ENCODE data around the gene CSNK1G1.

Gene CSNK1G1

DNA sequence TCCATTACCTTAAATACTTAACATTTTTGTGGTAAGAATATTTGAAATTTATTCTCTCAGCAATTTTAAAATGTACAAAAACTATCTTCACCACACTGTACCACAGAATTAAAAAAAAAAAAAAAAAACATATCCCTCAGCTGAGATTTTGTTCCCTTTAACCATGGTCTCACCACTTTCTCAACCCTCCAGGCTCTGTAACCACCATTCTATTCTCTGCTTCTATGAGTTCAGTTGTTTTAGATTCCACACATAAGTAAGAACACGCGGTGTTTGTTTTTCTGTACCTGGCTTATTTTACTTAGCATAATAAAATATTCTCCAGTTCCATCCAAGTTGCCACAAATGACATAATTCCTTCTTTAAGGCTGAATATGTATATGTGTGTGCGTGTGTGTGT is 41.5 kb downstream of the CSNK1G1 start:
- no peak for DNase-seq
- no peak overlapping the region for H2BK12ac ChIP-seq (ENCODE audit: low read length)
- no peak overlapping the region for H3K4me2 ChIP-seq (ENCODE audit: low read length)
- no peak overlapping the region for H3K4ac ChIP-seq (ENCODE audit: low read depth, low read length)
- H2BK120ac ChIP-seq (ENCODE audit: insufficient read depth, low read length, poor library complexity), result no peak overlapping the region
- H3K79me1 ChIP-seq (ENCODE audit: low read length), result no peaks in the 10 kb centered on the region
- no peaks in the 10 kb centered on the region for H3K4me1 ChIP-seq (ENCODE audit: control insufficient read depth in 1 of 2, insufficient read depth in 2 of 2, low read length in 2 of 2)
- H3K9me3 ChIP-seq (ENCODE audit: insufficient read depth, low read depth, low read length), result no peaks in the 10 kb centered on the region
- no peak overlapping the region for H3K23ac ChIP-seq (ENCODE audit: low read length)
- no peaks in the 10 kb centered on the region for H3K79me2 ChIP-seq (ENCODE audit: control insufficient read depth, insufficient read depth, low read length, poor library complexity)
- H3K18ac ChIP-seq (ENCODE audit: low read length), result no peak overlapping the region
- no peak overlapping the region for H3K9ac ChIP-seq (ENCODE audit: low read length)
- no peak overlapping the region for H3K4me3 ChIP-seq (ENCODE audit: low read depth, low read length)
- no peak overlapping the region for H4K12ac ChIP-seq (ENCODE audit: low read depth, low read length)
- no peak overlapping the region for H3K14ac ChIP-seq (ENCODE audit: low read length)
- no peak overlapping the region for H3K27ac ChIP-seq (ENCODE audit: low read depth, low read length)
- H3K27me3 ChIP-seq (ENCODE audit: insufficient read depth, low read length), result no peaks in the 10 kb centered on the region
- no peak overlapping the region for H4K8ac ChIP-seq (ENCODE audit: low read depth, low read length)
- H3K36me3 ChIP-seq (ENCODE audit: control insufficient read depth in 1 of 2, insufficient read depth in 2 of 2, low read length in 2 of 2), result no peaks in the 10 kb centered on the region
- WGBS (ENCODE audit: extremely low coverage, insufficient coverage, insufficient read length), result no CpG with 5 or more reads among the region's 3 CpGs
- H4K91ac ChIP-seq (ENCODE audit: low read depth, low read length), result no peak overlapping the region
- H2AK5ac ChIP-seq (ENCODE audit: low read length), result no peak overlapping the region
- no peak overlapping the region for H2BK5ac ChIP-seq (ENCODE audit: low read depth, low read length, poor library complexity)
- H2AFZ ChIP-seq (ENCODE audit: insufficient read depth, low read length, poor library complexity), result no peak overlapping the region

DNA sequence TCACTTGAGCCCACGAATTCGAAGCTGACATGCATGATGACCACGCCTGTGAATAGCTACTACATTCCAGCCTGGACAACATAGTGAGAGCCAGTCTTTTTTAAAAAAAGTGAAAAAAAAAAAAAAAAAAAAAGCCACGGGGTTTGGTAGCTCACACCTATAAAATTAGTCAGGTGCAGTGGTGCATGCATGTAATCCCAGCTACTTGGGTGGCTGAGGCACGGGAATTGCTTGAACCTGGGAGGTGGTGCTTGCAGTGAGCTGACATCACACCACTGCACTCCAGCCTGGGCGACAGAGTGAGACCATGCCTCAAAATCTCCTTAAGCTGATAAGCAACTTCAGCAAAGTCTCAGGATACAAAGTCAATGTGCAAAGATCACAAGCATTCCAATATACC is 44.4 kb downstream of the CSNK1G1 start:
- Histone ChIP-seq H3K9ac (ENCODE audit: low read length) (no peak overlapping the region), H2AFZ (ENCODE audit: insufficient read depth, low read length, poor library complexity) (no peak overlapping the region), H3K14ac (ENCODE audit: low read length) (no peak overlapping the region), H3K9me3 (ENCODE audit: insufficient read depth, low read depth, low read length) (no peaks in the 10 kb centered on the region), H3K23ac (ENCODE audit: low read length) (no peak overlapping the region), H2AK5ac (ENCODE audit: low read length) (no peak overlapping the region), H3K79me2 (ENCODE audit: control insufficient read depth, insufficient read depth, low read length, poor library complexity) (no peaks in the 10 kb centered on the region), H3K27ac (ENCODE audit: low read depth, low read length) (no peak overlapping the region), H3K27me3 (ENCODE audit: insufficient read depth, low read length) (no peaks in the 10 kb centered on the region), H2BK120ac (ENCODE audit: insufficient read depth, low read length, poor library complexity) (no peak overlapping the region), H3K4ac (ENCODE audit: low read depth, low read length) (no peak overlapping the region), H3K4me3 (ENCODE audit: low read depth, low read length) (no peak overlapping the region), H4K8ac (ENCODE audit: low read depth, low read length) (no peak overlapping the region), H3K18ac (ENCODE audit: low read length) (no peak overlapping the region), H4K91ac (ENCODE audit: low read depth, low read length) (no peak overlapping the region), H3K4me1 (ENCODE audit: control insufficient read depth in 1 of 2, insufficient read depth in 2 of 2, low read length in 2 of 2) (no peaks in the 10 kb centered on the region), H2BK5ac (ENCODE audit: low read depth, low read length, poor library complexity) (no peak overlapping the region), H3K79me1 (ENCODE audit: low read length) (no peaks in the 10 kb centered on the region), H4K12ac (ENCODE audit: low read depth, low read length) (no peak overlapping the region), H2BK12ac (ENCODE audit: low read length) (no peak overlapping the region), H3K36me3 (ENCODE audit: control insufficient read depth in 1 of 2, insufficient read depth in 2 of 2, low read length in 2 of 2) (no peaks in the 10 kb centered on the region), H3K4me2 (ENCODE audit: low read length) (no peak overlapping the region)
- DNase-seq, result no peak
- WGBS (ENCODE audit: extremely low coverage, insufficient coverage, insufficient read length), result no CpG with 5 or more reads among the region's 6 CpGs

DNA sequence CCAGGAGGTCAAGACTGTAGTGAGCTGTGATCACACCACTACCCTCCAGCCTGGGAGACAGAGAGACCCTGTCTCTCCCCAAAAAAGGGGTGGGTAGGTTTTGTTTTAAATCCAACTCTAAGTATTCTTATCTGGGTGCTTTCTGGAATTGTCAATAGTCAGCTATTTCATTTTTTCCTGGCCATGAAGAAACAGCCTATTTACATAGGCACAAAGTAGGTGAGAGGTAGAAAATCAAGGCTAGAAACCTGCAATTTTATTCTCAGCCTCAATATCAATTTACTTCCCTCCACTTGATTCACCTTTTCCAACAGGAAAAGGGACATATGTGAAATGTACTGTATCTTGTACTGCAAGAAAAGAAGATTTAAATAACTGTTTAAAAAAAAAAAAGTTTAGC is 45.9 kb downstream of the CSNK1G1 start:
- H2BK5ac ChIP-seq (ENCODE audit: low read depth, low read length, poor library complexity), result no peak overlapping the region
- H3K18ac ChIP-seq (ENCODE audit: low read length), result no peak overlapping the region
- H3K23ac ChIP-seq (ENCODE audit: low read length), result no peak overlapping the region
- no peaks in the 10 kb centered on the region for H3K9me3 ChIP-seq (ENCODE audit: insufficient read depth, low read depth, low read length)
- no peak overlapping the region for H4K91ac ChIP-seq (ENCODE audit: low read depth, low read length)
- no peak overlapping the region for H3K14ac ChIP-seq (ENCODE audit: low read length)
- H2AK5ac ChIP-seq (ENCODE audit: low read length), result no peak overlapping the region
- H3K36me3 ChIP-seq (ENCODE audit: control insufficient read depth in 1 of 2, insufficient read depth in 2 of 2, low read length in 2 of 2), result no peaks in the 10 kb centered on the region
- H3K27ac ChIP-seq (ENCODE audit: low read depth, low read length), result no peak overlapping the region
- DNase-seq, result no peak
- H3K79me1 ChIP-seq (ENCODE audit: low read length), result no peaks in the 10 kb centered on the region
- H4K12ac ChIP-seq (ENCODE audit: low read depth, low read length), result no peak overlapping the region
- H3K4ac ChIP-seq (ENCODE audit: low read depth, low read length), result no peak overlapping the region
- H2BK12ac ChIP-seq (ENCODE audit: low read length), result no peak overlapping the region
- H2AFZ ChIP-seq (ENCODE audit: insufficient read depth, low read length, poor library complexity), result no peak overlapping the region
- H3K4me3 ChIP-seq (ENCODE audit: low read depth, low read length), result no peak overlapping the region
- H3K4me1 ChIP-seq (ENCODE audit: control insufficient read depth in 1 of 2, insufficient read depth in 2 of 2, low read length in 2 of 2), result no peaks in the 10 kb centered on the region
- no peak overlapping the region for H2BK120ac ChIP-seq (ENCODE audit: insufficient read depth, low read length, poor library complexity)
- no peaks in the 10 kb centered on the region for H3K79me2 ChIP-seq (ENCODE audit: control insufficient read depth, insufficient read depth, low read length, poor library complexity)
- H4K8ac ChIP-seq (ENCODE audit: low read depth, low read length), result no peak overlapping the region
- no peak overlapping the region for H3K4me2 ChIP-seq (ENCODE audit: low read length)
- H3K27me3 ChIP-seq (ENCODE audit: insufficient read depth, low read length), result no peaks in the 10 kb centered on the region
- no peak overlapping the region for H3K9ac ChIP-seq (ENCODE audit: low read length)

DNA sequence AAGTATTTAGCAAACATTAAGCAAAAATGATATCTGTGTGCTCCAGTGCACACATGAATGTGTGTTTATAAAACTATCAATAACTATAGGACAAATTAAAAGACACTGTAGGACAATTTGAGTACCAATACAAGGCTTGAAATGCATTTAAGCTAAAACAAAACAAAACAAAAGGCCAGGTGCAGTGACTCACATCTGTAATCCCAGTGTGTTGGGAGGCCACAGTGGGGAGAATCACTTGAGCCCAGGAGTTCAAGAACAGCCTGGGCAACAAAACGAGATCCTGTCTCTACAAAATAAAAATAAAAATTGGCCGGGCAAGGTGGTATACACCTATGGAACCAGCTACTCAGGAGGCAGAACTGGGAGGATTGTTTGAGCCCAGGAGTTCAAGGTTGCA is 50.7 kb downstream of the CSNK1G1 start:
- no peaks in the 10 kb centered on the region for H3K4me1 ChIP-seq (ENCODE audit: control insufficient read depth in 1 of 2, insufficient read depth in 2 of 2, low read length in 2 of 2)
- no peak overlapping the region for H4K91ac ChIP-seq (ENCODE audit: low read depth, low read length)
- H2AFZ ChIP-seq (ENCODE audit: insufficient read depth, low read length, poor library complexity), result no peak overlapping the region
- no peak overlapping the region for H2BK5ac ChIP-seq (ENCODE audit: low read depth, low read length, poor library complexity)
- peaks cover under 1% of the 10 kb centered on the region in 2 experiments for H3K36me3 ChIP-seq (ENCODE audit: control insufficient read depth in 1 of 2, insufficient read depth in 2 of 2, low read length in 2 of 2)
- no CpG with 5 or more reads among the region's 2 CpGs for WGBS (ENCODE audit: extremely low coverage, insufficient coverage, insufficient read length)
- H2AK5ac ChIP-seq (ENCODE audit: low read length), result no peak overlapping the region
- no peak overlapping the region for H3K23ac ChIP-seq (ENCODE audit: low read length)
- no peak overlapping the region for H3K14ac ChIP-seq (ENCODE audit: low read length)
- no peak overlapping the region for H4K8ac ChIP-seq (ENCODE audit: low read depth, low read length)
- no peak overlapping the region for H2BK12ac ChIP-seq (ENCODE audit: low read length)
- no peaks in the 10 kb centered on the region for H3K79me1 ChIP-seq (ENCODE audit: low read length)
- no peak overlapping the region for H3K27ac ChIP-seq (ENCODE audit: low read depth, low read length)
- H3K9ac ChIP-seq (ENCODE audit: low read length), result no peak overlapping the region
- H3K18ac ChIP-seq (ENCODE audit: low read length), result no peak overlapping the region
- H3K4me3 ChIP-seq (ENCODE audit: low read depth, low read length), result no peak overlapping the region
- H4K12ac ChIP-seq (ENCODE audit: low read depth, low read length), result no peak overlapping the region
- no peaks in the 10 kb centered on the region for H3K9me3 ChIP-seq (ENCODE audit: insufficient read depth, low read depth, low read length)
- H3K79me2 ChIP-seq (ENCODE audit: control insufficient read depth, insufficient read depth, low read length, poor library complexity), result peaks cover under 1% of the 10 kb centered on the region
- no peaks in the 10 kb centered on the region for H3K27me3 ChIP-seq (ENCODE audit: insufficient read depth, low read length)
- DNase-seq, result no peak
- H3K4ac ChIP-seq (ENCODE audit: low read depth, low read length), result no peak overlapping the region
- H2BK120ac ChIP-seq (ENCODE audit: insufficient read depth, low read length, poor library complexity), result no peak overlapping the region
- H3K4me2 ChIP-seq (ENCODE audit: low read length), result no peak overlapping the region
